ENCODE measurements around the gene ZNF334. TPM values are rescaled to one million over a fixed set of nuclear protein-coding genes. Genes with fewer than 3 reads are reported as not detected.

ZNF334 gene
- total RNA-seq, 4 donors from 2014 or later, result 12.2 to 15.7 (median 14.2) TPM

GRCh38 chr20:46553926-46554325, 40.6 kb upstream of the ZNF334 start:
- H3K36me3 ChIP-seq, result no peaks in the 10 kb centered on the region
- no peak overlapping the region for H3K4me3 ChIP-seq (replicated peaks in 1 of 3)
- no peak for DNase-seq
- no peak overlapping the region for H3K27ac ChIP-seq
- no peak for TF ChIP-seq POLR2A (IDR thresholded peaks at IDR 0.05)
- TF ChIP-seq, protein P1, sequence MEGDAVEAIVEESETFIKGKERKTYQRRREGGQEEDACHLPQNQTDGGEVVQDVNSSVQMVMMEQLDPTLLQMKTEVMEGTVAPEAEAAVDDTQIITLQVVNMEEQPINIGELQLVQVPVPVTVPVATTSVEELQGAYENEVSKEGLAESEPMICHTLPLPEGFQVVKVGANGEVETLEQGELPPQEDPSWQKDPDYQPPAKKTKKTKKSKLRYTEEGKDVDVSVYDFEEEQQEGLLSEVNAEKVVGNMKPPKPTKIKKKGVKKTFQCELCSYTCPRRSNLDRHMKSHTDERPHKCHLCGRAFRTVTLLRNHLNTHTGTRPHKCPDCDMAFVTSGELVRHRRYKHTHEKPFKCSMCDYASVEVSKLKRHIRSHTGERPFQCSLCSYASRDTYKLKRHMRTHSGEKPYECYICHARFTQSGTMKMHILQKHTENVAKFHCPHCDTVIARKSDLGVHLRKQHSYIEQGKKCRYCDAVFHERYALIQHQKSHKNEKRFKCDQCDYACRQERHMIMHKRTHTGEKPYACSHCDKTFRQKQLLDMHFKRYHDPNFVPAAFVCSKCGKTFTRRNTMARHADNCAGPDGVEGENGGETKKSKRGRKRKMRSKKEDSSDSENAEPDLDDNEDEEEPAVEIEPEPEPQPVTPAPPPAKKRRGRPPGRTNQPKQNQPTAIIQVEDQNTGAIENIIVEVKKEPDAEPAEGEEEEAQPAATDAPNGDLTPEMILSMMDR (IDR thresholded peaks at IDR 0.05), result no peak
- H3K4me1 ChIP-seq, result peaks cover 5 to 7% of the 10 kb centered on the region in 2 donors
- intact Hi-C loops (cut with DNase I), result no loop called here
- WGBS, 2 donors, result 96% methylated on average over 3 of the region's 3 CpGs
- no peaks in the 10 kb centered on the region for H3K9me3 ChIP-seq
- no peaks in the 10 kb centered on the region for H3K27me3 ChIP-seq

GRCh38 chr20:46552460-46553420, 39.4 kb upstream of the ZNF334 start:
- no peaks in the 10 kb centered on the region for H3K9me3 ChIP-seq
- no peaks in the 10 kb centered on the region for H3K36me3 ChIP-seq
- H3K4me3 ChIP-seq (replicated peaks in 1 of 3), result no peak overlapping the region
- H3K27me3 ChIP-seq, result no peaks in the 10 kb centered on the region
- no peak for DNase-seq
- no peak overlapping the region for H3K27ac ChIP-seq
- peaks cover 0 to 7% of the 10 kb centered on the region in 2 donors for H3K4me1 ChIP-seq
- TF ChIP-seq POLR2A (IDR thresholded peaks at IDR 0.05), result no peak
- TF ChIP-seq, protein P1 (IDR thresholded peaks at IDR 0.05), result no peak
- intact Hi-C loops (cut with DNase I), result no loop called here
- 75 to 78% methylated on average over 4 of the region's 4 CpGs for WGBS, 2 donors

DNA sequence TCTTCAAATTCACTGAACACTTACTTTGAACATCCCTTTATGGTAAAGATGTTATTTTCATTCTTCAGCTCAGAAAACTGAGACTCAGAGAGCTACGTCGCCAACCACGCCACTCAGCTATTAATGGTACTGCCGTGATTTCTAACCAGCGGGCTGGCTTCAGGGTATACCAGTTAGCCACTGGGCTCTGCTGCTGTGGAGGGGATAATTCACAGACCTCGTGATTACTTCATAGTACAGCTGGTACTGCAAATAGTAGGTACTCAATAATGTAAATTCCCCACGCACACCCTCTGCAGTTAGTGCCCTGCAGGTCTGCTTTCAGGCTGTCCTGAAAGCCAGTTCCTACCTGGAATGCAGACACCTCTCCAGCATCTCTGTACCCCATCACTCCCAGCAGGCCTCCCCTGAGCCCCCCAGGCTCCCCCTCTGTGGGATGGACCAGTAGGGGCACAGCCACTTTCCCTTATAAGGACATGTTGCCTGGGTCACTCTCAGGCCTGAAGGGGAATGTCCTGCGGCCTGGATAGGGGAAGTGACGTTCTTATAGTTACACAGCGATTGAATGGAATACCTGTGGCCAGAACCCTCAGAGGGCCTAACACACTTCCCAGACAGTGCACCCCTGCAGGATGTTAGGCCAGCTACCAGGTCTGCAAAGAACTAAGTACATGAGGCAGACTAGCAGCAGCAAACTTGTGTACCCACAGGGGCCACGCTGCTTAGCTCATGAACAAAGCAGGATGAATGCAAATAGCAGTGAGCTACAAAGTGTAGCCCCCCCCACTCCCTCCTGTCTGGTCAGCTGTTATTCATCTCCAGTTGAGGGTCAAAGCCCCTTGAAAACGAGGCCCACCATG, 38.4 kb upstream of the ZNF334 start:
- Histone ChIP-seq H3K27ac (no peak overlapping the region), H3K9me3 (no peaks in the 10 kb centered on the region), H3K4me3 (replicated peaks in 1 of 3) (no peak overlapping the region), H3K4me1 (no peaks in the 10 kb centered on the region), H3K36me3 (no peaks in the 10 kb centered on the region), H3K27me3 (no peaks in the 10 kb centered on the region)
- 78 to 82% methylated on average over 12 of the region's 12 CpGs for WGBS, 2 donors
- TF ChIP-seq, protein P1 (IDR thresholded peaks at IDR 0.05), result no peak
- no peak for TF ChIP-seq POLR2A (IDR thresholded peaks at IDR 0.05)
- no peak for DNase-seq
- intact Hi-C loops (cut with DNase I), result no loop called here

GRCh38 chr20:46550461-46550860, 37.1 kb upstream of the ZNF334 start, which contains the start of gene OCSTAMP:
Gene OCSTAMP (minus strand): TSS chr20:46550654. CDS start chr20:46550560, 94 bp downstream.
- WGBS, 2 donors, result 70 to 76% methylated on average over 9 of the region's 9 CpGs
- Histone ChIP-seq H3K27me3 (no peaks in the 10 kb centered on the region), H3K27ac (no peak within 1 kb of the TSS), H3K4me1 (no peaks in the 10 kb centered on the region), H3K36me3 (no peaks in the 10 kb centered on the region), H3K9me3 (no peaks in the 10 kb centered on the region), H3K4me3 (replicated peaks in 1 of 3) (no peak within 1 kb of the TSS)
- intact Hi-C loops (cut with DNase I), result no loop called here
- no peak for TF ChIP-seq POLR2A (IDR thresholded peaks at IDR 0.05)
- TF ChIP-seq, protein P1 (IDR thresholded peaks at IDR 0.05), result no peak
- DNase-seq, result no peak
